ENCODE data around the gene LRRC25. TPM values are rescaled to one million over a fixed set of nuclear protein-coding genes. Genes with fewer than 3 reads are reported as not detected.

Gene LRRC25
- total and polyA plus RNA-seq, 2 donors (not counting 3 experiments of a cell fraction or from before 2014, with no cell fraction given), result not detected

DNA sequence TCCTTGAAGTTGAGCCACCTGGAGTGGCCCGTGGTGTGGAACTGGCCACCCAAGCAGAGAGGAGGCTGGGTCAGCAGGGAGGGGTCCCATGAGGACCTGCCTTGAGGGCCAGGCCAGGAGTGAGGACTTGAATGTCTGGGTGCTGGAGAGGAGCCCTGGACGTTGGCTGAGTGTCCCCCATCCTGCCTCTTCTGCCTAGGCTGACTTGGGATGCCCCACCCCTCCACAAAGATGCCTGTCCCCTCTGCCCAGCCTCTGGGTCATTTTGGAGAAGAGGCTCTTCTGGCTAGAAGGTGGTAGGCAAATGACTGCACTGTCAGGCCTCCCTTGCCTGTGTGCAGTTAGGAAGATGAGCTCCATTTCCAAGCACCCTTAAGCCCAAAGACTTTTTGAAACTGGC, 23.5 kb upstream of the LRRC25 start:
- FAIRE-seq, result no peak
- H3K27ac ChIP-seq (ENCODE audit: insufficient read depth, low read depth, low read length), result no peak overlapping the region
- no peak overlapping the region for H2AFZ ChIP-seq (ENCODE audit: low read depth, low read length)
- H3K9me3 ChIP-seq (replicated peaks; ENCODE audit: control insufficient read depth, insufficient read depth, low read length), result no peaks in the 10 kb centered on the region
- H3K36me3 ChIP-seq (ENCODE audit: control insufficient read depth in 2 of 2, extremely low read depth in 1 of 2, insufficient read depth in 2 of 2, low read length in 2 of 2), result no peaks in the 10 kb centered on the region
- H3K9ac ChIP-seq (replicated peaks; ENCODE audit: extremely low read depth, insufficient read depth, low read length), result peak overlapping the region; percentile 71
- TSS peak; percentile 11 for BruUV-seq (replicated peaks)
- peaks cover 30% of the 10 kb centered on the region for H3K4me1 ChIP-seq (ENCODE audit: control insufficient read depth, extremely low read depth, insufficient read depth, low read length)
- no peak for DNase-seq (ENCODE audit: low read depth, low spot score)
- POLR2A ChIA-PET, result no interaction called here
- intact Hi-C loops (cut with micrococcal nuclease), result no loop called here
- dilution Hi-C loops (cut with MboI; ENCODE audit: extremely low pct_ligation_motif_present, low sequenced_read_pairs), result no loop called here
- TF ChIP-seq GATA2 (IDR thresholded peaks at IDR 0.05; ENCODE audit: insufficient read depth, insufficient read length, low read depth, low read length) (no peak), POLR2AphosphoS5 (IDR thresholded peaks at IDR 0.05; ENCODE audit: insufficient read depth, low read depth, low read length) (no peak), MAX (IDR thresholded peaks at IDR 0.05; ENCODE audit: insufficient read depth, insufficient read length) (no peak), JUN (IDR thresholded peaks at IDR 0.05; ENCODE audit: borderline replicate concordance, insufficient read depth, insufficient read length, low read depth) (no peak), POLR2A (IDR thresholded peaks at IDR 0.05; ENCODE audit: low read depth, low read length) (no peak), MYC (IDR thresholded peaks at IDR 0.05; ENCODE audit: low read depth, low read length) (no peak), FOS (IDR thresholded peaks at IDR 0.05; ENCODE audit: borderline replicate concordance, insufficient read depth, low read length) (no peak)
- TF ChIP-seq, protein P1, sequence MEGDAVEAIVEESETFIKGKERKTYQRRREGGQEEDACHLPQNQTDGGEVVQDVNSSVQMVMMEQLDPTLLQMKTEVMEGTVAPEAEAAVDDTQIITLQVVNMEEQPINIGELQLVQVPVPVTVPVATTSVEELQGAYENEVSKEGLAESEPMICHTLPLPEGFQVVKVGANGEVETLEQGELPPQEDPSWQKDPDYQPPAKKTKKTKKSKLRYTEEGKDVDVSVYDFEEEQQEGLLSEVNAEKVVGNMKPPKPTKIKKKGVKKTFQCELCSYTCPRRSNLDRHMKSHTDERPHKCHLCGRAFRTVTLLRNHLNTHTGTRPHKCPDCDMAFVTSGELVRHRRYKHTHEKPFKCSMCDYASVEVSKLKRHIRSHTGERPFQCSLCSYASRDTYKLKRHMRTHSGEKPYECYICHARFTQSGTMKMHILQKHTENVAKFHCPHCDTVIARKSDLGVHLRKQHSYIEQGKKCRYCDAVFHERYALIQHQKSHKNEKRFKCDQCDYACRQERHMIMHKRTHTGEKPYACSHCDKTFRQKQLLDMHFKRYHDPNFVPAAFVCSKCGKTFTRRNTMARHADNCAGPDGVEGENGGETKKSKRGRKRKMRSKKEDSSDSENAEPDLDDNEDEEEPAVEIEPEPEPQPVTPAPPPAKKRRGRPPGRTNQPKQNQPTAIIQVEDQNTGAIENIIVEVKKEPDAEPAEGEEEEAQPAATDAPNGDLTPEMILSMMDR (IDR thresholded peaks at IDR 0.05; ENCODE audit: extremely low read depth in 1 of 2, insufficient read depth in 1 of 2, low read depth in 1 of 2, low read length in 2 of 2), result no peak
- peaks cover 63% of the 10 kb centered on the region for H3K79me2 ChIP-seq (ENCODE audit: control insufficient read depth, insufficient read depth, low read length)
- no peaks in the 10 kb centered on the region for H3K27me3 ChIP-seq (ENCODE audit: control insufficient read depth in 2 of 2, insufficient read depth in 2 of 2, low read length in 2 of 2)
- no peaks in the 10 kb centered on the region for H4K20me1 ChIP-seq (replicated peaks; ENCODE audit: control insufficient read depth, extremely low read depth, insufficient read depth, low read length)
- peak overlapping the region in 1 of 3 experiments; percentile 73 for H3K4me3 ChIP-seq (replicated peaks in 1 of 3; ENCODE audit: insufficient read depth in 1 of 3, low read depth in 1 of 3, low read length in 3 of 3)
- CTCF ChIA-PET, result interaction anchor here (1.5 kb wide), 3 partner anchors 16 to 141 kb away, joined by 3 to 4 read pairs (median 3); no protein-coding TSS in a partner anchor
- H3K9me1 ChIP-seq (replicated peaks; ENCODE audit: control insufficient read depth, extremely low read depth, insufficient read depth, low read length), result no peaks in the 10 kb centered on the region
- H3K4me2 ChIP-seq (ENCODE audit: insufficient read depth, low read length), result peak overlapping the region; percentile 57

Measured in endothelial cell of umbilical vein (primary cell).